ENCODE data around the gene KIAA1549. TPM values are rescaled to one million over a fixed set of nuclear protein-coding genes. Genes with fewer than 3 reads are reported as not detected.

Gene KIAA1549
- total and polyA plus RNA-seq, 2 donors (not counting 1 experiment from before 2014, with no cell fraction given) = under 0.01 to 0.52 TPM

GRCh38 chr7:138964624-138965436 is 16.4 kb downstream of the KIAA1549 start:
- H3K27me3 ChIP-seq (replicated peaks in 1 of 4; ENCODE audit: control extremely low read depth in 1 of 4, control insufficient read depth in 3 of 4, insufficient read depth in 4 of 4, low read length in 3 of 4) = peaks cover 0 to 2% (median 0%) of the 10 kb centered on the region in 4 experiments
- H2AFZ ChIP-seq (ENCODE audit: insufficient read depth, low read depth, low read length, poor library complexity, severe bottlenecking) = no peak overlapping the region
- H3K4me1 Mint-ChIP-seq = no peaks in the 10 kb centered on the region
- H3K27me3 Mint-ChIP-seq = peaks cover 33% of the 10 kb centered on the region
- ChIA-PET POLR2A (no interaction called here), CTCF (no interaction called here)
- DNase-seq (no peak), ATAC-seq (ENCODE audit: low read depth) (no peak)
- no peaks in the 10 kb centered on the region for H3K4me1 ChIP-seq (ENCODE audit: control insufficient read depth in 2 of 2, insufficient read depth in 2 of 2, low read length in 2 of 2)
- H3K79me2 ChIP-seq (ENCODE audit: control insufficient read depth, insufficient read depth, low read length) = no peaks in the 10 kb centered on the region
- H3K27ac Mint-ChIP-seq = no peak overlapping the region
- H3K27ac ChIP-seq (ENCODE audit: low read length in 2 of 2) = no peak overlapping the region
- H3K9me3 Mint-ChIP-seq (ENCODE audit: insufficient read depth) = no peaks in the 10 kb centered on the region
- H3K36me3 ChIP-seq (replicated peaks in 1 of 2; ENCODE audit: control extremely low read depth in 1 of 2, control insufficient read depth in 1 of 2, extremely low read depth in 1 of 2, insufficient read depth in 2 of 2, low read length in 1 of 2) = no peaks in the 10 kb centered on the region
- H3K4me3 Mint-ChIP-seq = no peak overlapping the region
- WGBS (ENCODE audit: insufficient coverage) = 100% methylated on average over 1 of the region's 15 CpGs
- H3K4me3 ChIP-seq (ENCODE audit: control extremely low read depth in 1 of 5, extremely low read depth in 1 of 5, insufficient read depth in 1 of 5, low read depth in 2 of 5, low read length in 4 of 5) = no peak overlapping the region
- H3K9ac ChIP-seq (ENCODE audit: low read length) = no peak overlapping the region
- TF ChIP-seq CTCF (IDR thresholded peaks at IDR 0.05) = no peak
- no peak for TF ChIP-seq EZH2 (IDR thresholded peaks at IDR 0.05; ENCODE audit: borderline replicate concordance, insufficient read depth, low read depth, low read length, poor library complexity, severe bottlenecking)
- H4K20me1 ChIP-seq (ENCODE audit: control insufficient read depth, insufficient read depth, low read length, poor library complexity, severe bottlenecking) = no peaks in the 10 kb centered on the region
- intact Hi-C loops (cut with micrococcal nuclease) = no loop called here
- no peaks in the 10 kb centered on the region for H3K9me3 ChIP-seq (ENCODE audit: control extremely low read depth in 1 of 3, control insufficient read depth in 2 of 3, insufficient read depth in 1 of 3, low read length in 2 of 3)
- no peak overlapping the region for H3K4me2 ChIP-seq (replicated peaks; ENCODE audit: low read depth, low read length, poor library complexity, severe bottlenecking)

- H3K4me1 Mint-ChIP-seq = no peaks in the 10 kb centered on the region
- Histone ChIP-seq H3K4me1 (ENCODE audit: control insufficient read depth in 2 of 2, insufficient read depth in 2 of 2, low read length in 2 of 2) (no peaks in the 10 kb centered on the region), H3K4me2 (replicated peaks; ENCODE audit: low read depth, low read length, poor library complexity, severe bottlenecking) (no peak overlapping the region), H2AFZ (ENCODE audit: insufficient read depth, low read depth, low read length, poor library complexity, severe bottlenecking) (no peak overlapping the region), H3K27me3 (replicated peaks in 1 of 4; ENCODE audit: control extremely low read depth in 1 of 4, control insufficient read depth in 3 of 4, insufficient read depth in 4 of 4, low read length in 3 of 4) (peaks cover 0 to 2% (median 0%) of the 10 kb centered on the region in 4 experiments), H4K20me1 (ENCODE audit: control insufficient read depth, insufficient read depth, low read length, poor library complexity, severe bottlenecking) (no peaks in the 10 kb centered on the region), H3K4me3 (ENCODE audit: control extremely low read depth in 1 of 5, extremely low read depth in 1 of 5, insufficient read depth in 1 of 5, low read depth in 2 of 5, low read length in 4 of 5) (no peak overlapping the region), H3K79me2 (ENCODE audit: control insufficient read depth, insufficient read depth, low read length) (no peaks in the 10 kb centered on the region), H3K9me3 (ENCODE audit: control extremely low read depth in 1 of 3, control insufficient read depth in 2 of 3, insufficient read depth in 1 of 3, low read length in 2 of 3) (no peaks in the 10 kb centered on the region), H3K27ac (ENCODE audit: low read length in 2 of 2) (no peak overlapping the region), H3K9ac (ENCODE audit: low read length) (no peak overlapping the region), H3K36me3 (replicated peaks in 1 of 2; ENCODE audit: control extremely low read depth in 1 of 2, control insufficient read depth in 1 of 2, extremely low read depth in 1 of 2, insufficient read depth in 2 of 2, low read length in 1 of 2) (no peaks in the 10 kb centered on the region)
- ChIA-PET CTCF (no interaction called here), POLR2A (no interaction called here)
- ATAC-seq (ENCODE audit: low read depth) (no peak), DNase-seq (no peak)
- WGBS (ENCODE audit: insufficient coverage) = no CpG with 5 or more reads among the region's 5 CpGs
- H3K27ac Mint-ChIP-seq = no peak overlapping the region
- H3K4me3 Mint-ChIP-seq = no peak overlapping the region
- intact Hi-C loops (cut with micrococcal nuclease) = no loop called here
- no peaks in the 10 kb centered on the region for H3K9me3 Mint-ChIP-seq (ENCODE audit: insufficient read depth)
- TF ChIP-seq CTCF (IDR thresholded peaks at IDR 0.05) (no peak), EZH2 (IDR thresholded peaks at IDR 0.05; ENCODE audit: borderline replicate concordance, insufficient read depth, low read depth, low read length, poor library complexity, severe bottlenecking) (no peak)
- peaks cover 33% of the 10 kb centered on the region for H3K27me3 Mint-ChIP-seq
Measured at GRCh38 chr7:138963675-138964074, 17.5 kb downstream of the KIAA1549 start.

Data from B cell (primary cell).